ENCODE data around the gene TCTN2.

DNA sequence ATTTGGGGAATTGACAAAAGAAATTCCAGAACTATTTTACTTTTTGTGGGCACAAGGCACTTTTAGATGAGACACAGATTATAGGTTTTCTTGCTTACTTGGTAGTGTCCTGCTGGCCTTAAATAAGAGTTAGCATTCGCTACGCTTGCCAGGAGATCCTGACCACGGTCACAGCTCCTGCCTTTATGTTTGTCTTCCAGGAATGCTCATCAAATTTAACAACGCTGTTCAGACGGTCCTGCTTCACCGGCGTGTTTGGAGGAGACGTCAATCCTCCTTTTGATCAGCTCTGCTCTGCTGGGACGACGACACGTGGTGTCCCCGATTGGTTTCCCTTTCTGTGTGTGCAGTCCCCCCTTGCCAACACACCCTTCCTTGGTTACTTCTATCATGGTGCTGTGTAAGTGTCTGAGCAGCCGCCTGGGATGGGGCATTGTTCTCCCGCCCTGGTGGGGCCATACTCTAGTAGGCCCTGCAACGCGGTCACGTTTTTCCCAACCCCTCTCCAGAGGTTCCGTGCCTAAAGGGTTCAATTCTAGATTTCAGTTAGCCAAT lies 15.8 kb downstream of the TCTN2 start:
- TF ChIP-seq YY1 (IDR thresholded peaks at IDR 0.05; ENCODE audit: insufficient read depth, insufficient read length), result no peak
- no peak for TF ChIP-seq SUZ12 (IDR thresholded peaks at IDR 0.05; ENCODE audit: extremely low read depth, insufficient read depth, insufficient read length)
